WTC11 (cell line): ENCODE measurements around the gene HECTD4. TPM values are rescaled to one million over a fixed set of nuclear protein-coding genes. Genes with fewer than 3 reads are reported as not detected.

ENCODE experiments used
- ATAC-seq: fragments of 200-7000 bp; cut with Tn5 transposase; 2 replicates; pipeline ENCODE4 v1.10.0; 2021; ENCODE audit warnings: mild to moderate bottlenecking, moderate library complexity
- CTCF ChIA-PET: fragments of 300-600 bp; sonication (Branson Sonifier 250); formaldehyde crosslinking; loops from one replicate; lab custom pipeline; 2021; ENCODE audit warnings: antibody characterized with exemption; lab: Charles Lee
- POLR2A ChIA-PET: fragments of 350-600 bp; sonication (Branson Sonifier 250); formaldehyde crosslinking; loops from one replicate; lab custom pipeline; 2021; ENCODE audit warnings: antibody characterized with exemption; lab: Charles Lee
- DNase-seq: peaks from one replicate; pipeline ENCODE4 v3.0.0; 2021; ENCODE audit warnings: low spot score
- H3K27ac Mint-ChIP-seq: 2 replicates; pipeline ENCODE4 v1.8.0; 2021; ENCODE audit warnings: mixed read lengths
- H3K27me3 Mint-ChIP-seq: 2 replicates; pipeline ENCODE4 v1.8.0; 2021; ENCODE audit warnings: low read depth, mild to moderate bottlenecking, moderate library complexity, mixed read lengths
- H3K36me3 Mint-ChIP-seq: 2 replicates; pipeline ENCODE4 v1.8.0; 2021; ENCODE audit warnings: mixed read lengths
- H3K4me1 Mint-ChIP-seq: 2 replicates; pipeline ENCODE4 v1.8.0; 2022; ENCODE audit warnings: mixed read lengths
- H3K4me3 Mint-ChIP-seq: 2 replicates; pipeline ENCODE4 v1.8.0; 2021; ENCODE audit warnings: mild to moderate bottlenecking, moderate library complexity, mixed read lengths
- H3K9me3 Mint-ChIP-seq: 2 replicates; pipeline ENCODE4 v1.8.0; 2021; ENCODE audit warnings: mixed read lengths
- ATF3 ChIP-seq: sonication (generic); formaldehyde crosslinking; conservative IDR thresholded peaks from 2 replicates; pipeline ENCODE4 v1.8.1; 2022; ENCODE audit warnings: mild to moderate bottlenecking, missing genetic modification reagents
- GABPB1 ChIP-seq: sonication (generic); formaldehyde crosslinking; IDR thresholded peaks from 2 replicates; pipeline ENCODE4 v1.8.1; 2023; ENCODE audit warnings: mild to moderate bottlenecking, missing genetic modification reagents
- GRHL2 ChIP-seq: fragments of 250-450 bp; sonication (Bioruptor Pico); IDR thresholded peaks from 2 replicates; pipeline ENCODE4 v1.8.0; 2022; ENCODE audit warnings: mild to moderate bottlenecking, moderate library complexity; ENCODE audit not compliant: insufficient replicate concordance, severe bottlenecking
- MAX ChIP-seq: sonication (generic); formaldehyde crosslinking; IDR thresholded peaks from 2 replicates; pipeline ENCODE4 v1.8.0; 2022; ENCODE audit warnings: mild to moderate bottlenecking, missing genetic modification reagents
- MLX ChIP-seq: sonication (generic); formaldehyde crosslinking; IDR thresholded peaks from 2 replicates; pipeline ENCODE4 v1.8.1; 2023; ENCODE audit warnings: mild to moderate bottlenecking, missing genetic modification reagents, moderate library complexity
- PREB ChIP-seq: sonication (generic); formaldehyde crosslinking; IDR thresholded peaks from 2 replicates; pipeline ENCODE4 v1.8.1; 2022; ENCODE audit warnings: mild to moderate bottlenecking, missing genetic modification reagents, moderate library complexity, borderline replicate concordance
- PRRX2 ChIP-seq: fragments of 250-450 bp; sonication (Bioruptor Pico); IDR thresholded peaks from 2 replicates; pipeline ENCODE4 v1.8.0; 2021; ENCODE audit warnings: mild to moderate bottlenecking
- RORB ChIP-seq: fragments of 250-450 bp; sonication (Bioruptor Pico); IDR thresholded peaks from 2 replicates; pipeline ENCODE4 v1.9.0; 2021; ENCODE audit warnings: mild to moderate bottlenecking
- SMAD3 ChIP-seq: sonication (generic); formaldehyde crosslinking; IDR thresholded peaks from 2 replicates; pipeline ENCODE4 v1.8.0; 2022; ENCODE audit warnings: missing genetic modification reagents, mild to moderate bottlenecking, borderline replicate concordance
- ZNF532 ChIP-seq: fragments of 250-450 bp; sonication (Bioruptor Pico); IDR thresholded peaks from 2 replicates; pipeline ENCODE4 v1.9.0; 2021; ENCODE audit warnings: mild to moderate bottlenecking, borderline replicate concordance
- total RNA-seq: library from RNA; stranded (reverse); gene quantifications from 3 replicates; pipeline ENCODE4 v1.2.3, GENCODE V29; 2021
- TF ChIP-seq, protein P1 (sequence below): sonication (generic); formaldehyde crosslinking; IDR thresholded peaks from 2 replicates; pipeline ENCODE4 v1.8.0; 2023; ENCODE audit warnings: missing genetic modification reagents, mild to moderate bottlenecking, borderline replicate concordance
- TF ChIP-seq, protein P2 (sequence below): sonication (generic); formaldehyde crosslinking; IDR thresholded peaks from 2 replicates; pipeline ENCODE4 v1.8.0; 2022; ENCODE audit warnings: missing genetic modification reagents

Gene HECTD4
- total RNA-seq, 1 experiment from 2014 or later: 31.7 TPM

DNA sequence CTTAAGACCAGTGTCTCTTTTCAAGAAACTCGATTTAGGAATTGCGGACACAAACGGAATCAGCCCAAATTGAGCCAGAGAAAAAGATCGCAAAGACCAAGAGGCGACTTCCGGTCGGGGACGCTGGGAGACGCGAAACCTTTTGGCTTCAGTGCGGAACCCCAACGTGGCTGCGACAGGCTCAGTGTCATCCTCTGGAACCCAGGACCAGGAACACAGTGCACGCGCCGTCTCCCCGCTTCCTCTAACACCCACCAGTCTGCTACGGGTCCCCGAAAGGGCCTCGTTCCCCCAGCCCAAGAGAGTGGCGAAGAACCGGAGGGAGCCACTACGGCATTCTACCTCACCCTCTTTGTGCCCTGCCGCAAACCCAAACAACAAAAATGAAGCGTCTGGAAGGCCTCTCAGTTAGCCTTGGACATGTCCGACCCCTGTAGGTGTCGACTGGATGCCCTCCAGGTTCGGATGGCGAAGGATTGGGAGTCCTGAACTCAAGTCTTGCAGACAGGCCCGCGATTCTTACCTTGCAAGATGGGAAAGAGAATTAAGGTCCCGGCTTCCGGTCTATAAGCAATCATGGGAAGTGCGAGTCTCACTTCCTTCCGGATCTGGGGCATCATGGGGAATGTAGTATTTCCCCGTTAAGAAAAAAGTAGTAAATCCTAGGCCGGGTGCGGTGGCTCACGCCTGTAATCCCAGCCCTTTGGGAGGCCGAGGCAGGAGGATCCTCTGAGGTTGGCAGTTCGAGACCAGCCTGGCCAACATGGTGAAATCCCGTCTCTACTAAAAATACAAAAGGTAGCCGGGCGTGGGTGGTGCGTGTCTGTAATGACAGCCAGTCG lies 27.1 kb upstream of the HECTD4 start, which contains the start of gene RPL6 (continued):
- TF ChIP-seq, protein P1, sequence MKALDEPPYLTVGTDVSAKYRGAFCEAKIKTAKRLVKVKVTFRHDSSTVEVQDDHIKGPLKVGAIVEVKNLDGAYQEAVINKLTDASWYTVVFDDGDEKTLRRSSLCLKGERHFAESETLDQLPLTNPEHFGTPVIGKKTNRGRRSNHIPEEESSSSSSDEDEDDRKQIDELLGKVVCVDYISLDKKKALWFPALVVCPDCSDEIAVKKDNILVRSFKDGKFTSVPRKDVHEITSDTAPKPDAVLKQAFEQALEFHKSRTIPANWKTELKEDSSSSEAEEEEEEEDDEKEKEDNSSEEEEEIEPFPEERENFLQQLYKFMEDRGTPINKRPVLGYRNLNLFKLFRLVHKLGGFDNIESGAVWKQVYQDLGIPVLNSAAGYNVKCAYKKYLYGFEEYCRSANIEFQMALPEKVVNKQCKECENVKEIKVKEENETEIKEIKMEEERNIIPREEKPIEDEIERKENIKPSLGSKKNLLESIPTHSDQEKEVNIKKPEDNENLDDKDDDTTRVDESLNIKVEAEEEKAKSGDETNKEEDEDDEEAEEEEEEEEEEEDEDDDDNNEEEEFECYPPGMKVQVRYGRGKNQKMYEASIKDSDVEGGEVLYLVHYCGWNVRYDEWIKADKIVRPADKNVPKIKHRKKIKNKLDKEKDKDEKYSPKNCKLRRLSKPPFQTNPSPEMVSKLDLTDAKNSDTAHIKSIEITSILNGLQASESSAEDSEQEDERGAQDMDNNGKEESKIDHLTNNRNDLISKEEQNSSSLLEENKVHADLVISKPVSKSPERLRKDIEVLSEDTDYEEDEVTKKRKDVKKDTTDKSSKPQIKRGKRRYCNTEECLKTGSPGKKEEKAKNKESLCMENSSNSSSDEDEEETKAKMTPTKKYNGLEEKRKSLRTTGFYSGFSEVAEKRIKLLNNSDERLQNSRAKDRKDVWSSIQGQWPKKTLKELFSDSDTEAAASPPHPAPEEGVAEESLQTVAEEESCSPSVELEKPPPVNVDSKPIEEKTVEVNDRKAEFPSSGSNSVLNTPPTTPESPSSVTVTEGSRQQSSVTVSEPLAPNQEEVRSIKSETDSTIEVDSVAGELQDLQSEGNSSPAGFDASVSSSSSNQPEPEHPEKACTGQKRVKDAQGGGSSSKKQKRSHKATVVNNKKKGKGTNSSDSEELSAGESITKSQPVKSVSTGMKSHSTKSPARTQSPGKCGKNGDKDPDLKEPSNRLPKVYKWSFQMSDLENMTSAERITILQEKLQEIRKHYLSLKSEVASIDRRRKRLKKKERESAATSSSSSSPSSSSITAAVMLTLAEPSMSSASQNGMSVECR: no peak
- TF ChIP-seq GRHL2: no peak
- TF ChIP-seq ZNF532 (CRISPR knock-in tag): no peak
- TF ChIP-seq SMAD3 (CRISPR knock-in tag): peak; percentile 73; the same call in 1 of the 2 replicates
- TF ChIP-seq ATF3: no peak
- TF ChIP-seq MLX: no peak
- peak; percentile 95 for TF ChIP-seq MAX (CRISPR knock-in tag)
- peak; percentile 64; the same call in 1 of the 2 replicates for TF ChIP-seq PRRX2 (CRISPR knock-in tag)
- TF ChIP-seq PREB (CRISPR knock-in tag): no peak
- TF ChIP-seq RORB: no peak
- peak; percentile 78 for TF ChIP-seq GABPB1 (CRISPR knock-in tag)

GRCh38 chr12:112408621-112409020 lies 26.4 kb upstream of the HECTD4 start:
- DNase-seq (no peak), ATAC-seq (no peak)
- Mint-ChIP-seq H3K27ac (peak overlapping the region; percentile 100), H3K36me3 (peaks cover 53% of the 10 kb centered on the region), H3K4me3 (peak overlapping the region; percentile 100), H3K4me1 (peaks cover 19% of the 10 kb centered on the region), H3K27me3 (no peaks in the 10 kb centered on the region), H3K9me3 (no peaks in the 10 kb centered on the region)
- 0 out of 2 replicates have a peak, but pooled peaks have one; percentile 32 for TF ChIP-seq PRRX2 (CRISPR knock-in tag)
- TF ChIP-seq, protein P2, sequence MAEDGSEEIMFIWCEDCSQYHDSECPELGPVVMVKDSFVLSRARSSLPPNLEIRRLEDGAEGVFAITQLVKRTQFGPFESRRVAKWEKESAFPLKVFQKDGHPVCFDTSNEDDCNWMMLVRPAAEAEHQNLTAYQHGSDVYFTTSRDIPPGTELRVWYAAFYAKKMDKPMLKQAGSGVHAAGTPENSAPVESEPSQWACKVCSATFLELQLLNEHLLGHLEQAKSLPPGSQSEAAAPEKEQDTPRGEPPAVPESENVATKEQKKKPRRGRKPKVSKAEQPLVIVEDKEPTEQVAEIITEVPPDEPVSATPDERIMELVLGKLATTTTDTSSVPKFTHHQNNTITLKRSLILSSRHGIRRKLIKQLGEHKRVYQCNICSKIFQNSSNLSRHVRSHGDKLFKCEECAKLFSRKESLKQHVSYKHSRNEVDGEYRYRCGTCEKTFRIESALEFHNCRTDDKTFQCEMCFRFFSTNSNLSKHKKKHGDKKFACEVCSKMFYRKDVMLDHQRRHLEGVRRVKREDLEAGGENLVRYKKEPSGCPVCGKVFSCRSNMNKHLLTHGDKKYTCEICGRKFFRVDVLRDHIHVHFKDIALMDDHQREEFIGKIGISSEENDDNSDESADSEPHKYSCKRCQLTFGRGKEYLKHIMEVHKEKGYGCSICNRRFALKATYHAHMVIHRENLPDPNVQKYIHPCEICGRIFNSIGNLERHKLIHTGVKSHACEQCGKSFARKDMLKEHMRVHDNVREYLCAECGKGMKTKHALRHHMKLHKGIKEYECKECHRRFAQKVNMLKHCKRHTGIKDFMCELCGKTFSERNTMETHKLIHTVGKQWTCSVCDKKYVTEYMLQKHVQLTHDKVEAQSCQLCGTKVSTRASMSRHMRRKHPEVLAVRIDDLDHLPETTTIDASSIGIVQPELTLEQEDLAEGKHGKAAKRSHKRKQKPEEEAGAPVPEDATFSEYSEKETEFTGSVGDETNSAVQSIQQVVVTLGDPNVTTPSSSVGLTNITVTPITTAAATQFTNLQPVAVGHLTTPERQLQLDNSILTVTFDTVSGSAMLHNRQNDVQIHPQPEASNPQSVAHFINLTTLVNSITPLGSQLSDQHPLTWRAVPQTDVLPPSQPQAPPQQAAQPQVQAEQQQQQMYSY (CRISPR knock-in tag): no peak
- POLR2A ChIA-PET: no interaction called here
- CTCF ChIA-PET: no interaction called here
